Stimulated activated CD4-positive, alpha-beta T cell treated with anti-CD3 and anti-CD28 coated beads, Interleukin-1b, Interleukin-23, amount 100 ng/mL, for 24 hours (primary cell): Measurements from ENCODE around the gene RPSA.
A peak's percentile ranks its signal among the peaks of the same experiment; 100 is the strongest.
"Not testable (repeated sequence)": the region's sequence is repeated elsewhere in the genome, so short reads cannot be mapped to it uniquely, and the experiment has no call there.

Experiments used
- DNase-seq, 4 experiments: peaks; one replicate each; pipeline ENCODE4 v3.0.0-alpha.2; 2020; ENCODE audit warnings: low read depth in 4 of 4, low spot score in 1 of 4

RPSA gene

DNA sequence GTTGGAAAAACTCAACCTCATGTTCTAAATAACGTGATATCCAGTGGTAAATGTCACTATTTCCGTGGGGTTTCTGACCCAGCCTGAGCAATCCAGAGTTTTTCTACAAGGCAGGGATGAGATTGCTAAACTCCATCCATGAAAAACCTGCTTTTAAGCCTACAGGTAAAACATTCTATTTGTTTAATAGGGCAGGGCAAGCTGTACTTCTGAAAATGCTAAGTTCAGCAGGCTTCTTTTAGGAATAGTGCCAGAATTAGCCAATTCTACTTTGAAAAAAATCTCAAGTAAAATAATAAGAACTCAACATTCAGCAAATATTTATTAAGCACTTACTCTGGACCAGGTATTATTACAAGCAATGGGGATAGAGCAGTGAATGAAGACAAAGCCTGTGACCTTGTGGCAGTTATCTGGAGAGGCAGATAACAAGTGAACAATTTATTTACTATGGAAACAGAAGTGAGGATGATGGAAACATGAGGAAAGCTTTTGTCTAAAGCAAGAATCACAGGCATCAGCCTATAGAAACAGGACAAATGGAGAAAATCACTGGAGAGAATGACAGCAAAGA, 13.3 kb downstream of the RPSA start:
- DNase-seq: no peak

DNA sequence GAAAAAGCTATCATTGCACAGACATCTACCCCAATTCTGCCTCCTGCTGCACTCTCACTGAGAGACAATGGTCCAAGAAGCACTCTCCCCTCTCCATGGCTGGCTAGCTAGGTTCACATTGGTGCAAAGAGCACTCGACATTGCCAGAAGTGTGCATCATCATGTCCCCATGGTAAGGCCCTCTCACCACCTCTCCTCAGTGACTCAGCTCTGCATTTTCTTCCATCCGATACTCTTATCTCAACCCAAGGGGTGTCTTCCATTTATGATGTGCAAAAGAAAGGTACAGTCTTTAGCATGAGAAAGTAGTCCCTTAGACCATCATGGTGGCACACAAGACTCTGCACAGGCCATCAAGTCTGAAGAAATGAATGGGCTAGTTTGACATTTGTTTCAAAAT, 14.0 kb downstream of the RPSA start:
- no peak for DNase-seq

DNA sequence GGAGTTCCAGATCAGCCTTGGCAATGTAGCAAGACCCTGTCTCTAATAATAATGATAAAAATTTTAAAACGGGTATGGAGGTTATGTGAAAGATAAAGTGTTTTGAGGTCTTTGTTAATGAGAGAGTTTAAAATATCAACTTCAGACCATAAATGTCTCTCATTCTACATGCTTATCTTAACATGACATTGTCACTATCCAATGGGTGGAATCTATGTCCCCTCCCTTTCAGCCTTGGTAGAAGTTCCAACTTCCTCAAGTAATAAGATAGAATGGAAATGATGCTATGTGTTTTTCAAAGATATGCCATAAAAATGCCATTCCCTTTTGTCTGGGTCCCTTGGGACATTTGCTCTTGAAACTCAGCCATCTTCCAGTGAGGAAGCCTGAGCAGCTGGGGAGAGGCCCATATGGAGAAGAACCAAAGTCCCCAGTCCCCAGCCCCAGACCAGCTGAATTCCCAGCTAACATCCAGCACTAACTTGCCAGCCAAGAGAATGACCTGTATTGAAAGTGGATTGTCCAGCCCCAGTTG, 17.0 kb downstream of the RPSA start:
- DNase-seq: no peak

DNA sequence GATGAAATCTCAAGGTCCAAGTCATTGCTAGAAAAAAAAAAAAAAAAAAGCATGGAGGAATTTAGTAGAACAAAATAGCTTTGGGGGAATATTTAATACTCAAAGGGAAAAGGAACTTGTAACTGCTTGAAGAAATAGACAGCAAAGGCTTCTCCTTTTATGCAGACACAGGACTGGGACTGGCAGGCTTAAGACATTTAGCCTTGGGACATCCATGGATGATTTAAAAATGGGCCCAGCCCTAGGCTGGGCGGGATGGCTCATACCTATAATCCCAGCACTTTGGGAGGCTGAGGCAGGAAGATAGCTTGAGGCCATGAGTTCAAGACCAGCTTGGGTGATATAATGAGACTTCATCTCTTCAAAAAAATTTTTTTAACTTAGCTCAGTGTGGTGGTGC, 19.8 kb downstream of the RPSA start:
- no peak for DNase-seq

DNA sequence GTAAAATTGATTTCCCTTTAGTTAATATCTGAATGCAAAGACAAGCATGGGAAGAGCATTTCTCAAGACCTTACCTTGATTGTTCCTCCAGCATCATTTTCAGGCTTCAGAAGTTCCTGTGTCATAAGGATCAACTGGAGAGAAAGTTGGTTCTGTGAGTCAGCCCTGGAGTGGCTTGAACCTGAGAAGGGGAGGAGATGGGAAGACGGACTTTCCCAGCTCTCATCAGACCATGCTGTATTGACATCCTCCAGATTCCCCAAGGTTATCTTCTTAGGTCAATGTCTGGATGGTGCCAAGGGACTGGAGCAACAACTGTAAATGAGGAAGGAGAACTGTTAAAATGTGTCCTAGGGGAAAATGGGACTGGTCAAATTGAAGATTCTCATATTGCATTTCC, 21.0 kb downstream of the RPSA start:
- DNase-seq: no peak

DNA sequence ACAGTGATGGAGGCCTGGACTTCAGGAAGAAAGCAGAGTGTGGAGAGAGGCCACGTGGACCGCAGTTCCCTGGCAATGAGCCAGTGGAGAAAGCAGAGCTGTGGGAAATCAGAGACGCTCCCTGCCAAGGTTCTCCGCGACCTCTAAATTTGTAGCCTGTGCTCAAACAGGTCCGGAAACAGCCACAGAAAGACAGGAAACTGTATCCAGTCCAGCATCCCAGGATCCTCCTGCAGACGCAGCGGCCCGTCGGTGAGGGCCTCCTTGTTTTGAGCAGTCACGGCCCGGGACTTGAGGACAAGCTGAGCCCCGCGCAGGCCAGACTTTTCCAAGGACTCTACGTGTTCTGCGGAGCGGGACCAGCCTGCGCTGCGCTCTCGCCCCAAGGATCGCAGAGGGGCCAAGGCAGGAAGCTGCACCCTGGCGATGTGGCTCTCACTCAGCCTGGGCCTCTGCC, 22.3 kb downstream of the RPSA start:
- no peak for DNase-seq

DNA sequence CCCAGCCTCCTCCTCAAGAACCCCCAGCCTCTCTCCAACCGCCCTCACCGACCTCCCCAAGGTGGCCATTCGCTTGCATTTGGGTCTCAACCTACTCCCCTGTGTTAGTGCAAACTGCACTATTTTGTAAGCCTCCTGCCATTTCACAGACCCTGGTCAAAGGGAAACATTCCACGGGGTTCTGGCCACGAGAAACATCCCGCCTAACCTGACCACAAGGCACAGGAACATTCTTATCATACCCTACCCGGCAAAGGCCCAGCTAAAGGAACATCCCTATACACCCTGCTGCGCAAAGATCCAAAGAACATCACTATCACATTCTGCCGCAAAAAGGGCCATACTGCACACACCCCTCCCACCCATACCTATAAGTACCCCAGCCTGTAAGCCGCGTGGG, 22.9 kb downstream of the RPSA start:
- no peak for DNase-seq

DNA sequence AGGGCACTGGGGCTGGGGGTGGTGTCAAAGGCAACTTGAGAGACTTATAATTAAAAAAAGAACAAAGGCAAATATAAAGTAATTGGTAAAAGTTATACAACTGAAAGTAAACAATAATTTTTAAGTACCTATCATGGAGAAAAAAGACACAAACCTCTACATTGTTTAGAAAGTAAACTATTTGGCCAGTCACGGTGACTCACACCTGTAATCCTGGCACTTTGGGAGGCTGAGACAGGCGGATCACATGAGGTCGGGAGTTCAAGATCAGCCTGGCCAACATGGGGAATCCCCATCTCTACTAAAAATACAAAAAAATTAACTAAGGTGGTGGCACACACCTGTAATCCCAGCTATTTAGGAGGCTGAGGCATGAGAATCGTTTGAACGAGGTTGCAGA, 25.8 kb downstream of the RPSA start:
- DNase-seq: no peak

DNA sequence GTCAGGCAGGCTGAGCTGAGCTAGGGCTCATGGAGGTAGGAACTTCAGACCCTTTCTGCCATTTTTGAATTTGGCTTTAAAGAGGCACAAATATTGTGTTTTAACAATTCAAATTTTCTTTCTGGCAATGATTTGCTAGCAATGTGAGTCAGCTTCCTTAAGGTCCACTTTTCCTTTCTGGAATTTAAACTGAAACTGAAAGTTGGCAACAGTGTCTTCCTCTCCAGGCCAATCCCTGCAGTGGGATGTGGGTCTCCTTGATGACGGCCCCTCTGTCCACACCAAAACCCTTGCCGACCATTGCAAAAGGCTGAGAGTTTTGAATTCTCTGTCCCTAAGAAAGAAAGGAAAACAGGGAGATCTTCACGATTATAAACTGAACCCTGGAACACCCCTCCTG, 27.1 kb downstream of the RPSA start:
- no peak for DNase-seq

DNA sequence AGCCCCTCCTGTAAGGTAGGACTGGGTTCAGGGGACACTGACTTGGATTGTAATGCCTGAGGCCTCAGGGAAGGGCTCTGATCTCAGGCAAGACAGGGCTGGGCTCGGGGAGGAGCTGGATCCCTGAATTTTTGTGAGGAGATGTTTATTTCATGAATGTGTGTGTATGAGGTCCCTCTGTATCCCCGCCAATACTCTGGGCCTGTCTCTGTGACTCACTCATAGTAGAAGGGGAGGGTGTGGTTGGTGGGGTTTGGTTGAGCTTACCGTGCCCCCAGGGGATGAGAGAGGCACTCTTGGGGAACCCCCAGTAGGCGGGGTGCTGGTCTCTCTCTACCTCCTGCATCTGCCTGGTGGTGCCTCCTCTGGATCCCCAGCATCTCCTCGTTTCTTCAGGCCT, 28.1 kb downstream of the RPSA start:
- no peak for DNase-seq

DNA sequence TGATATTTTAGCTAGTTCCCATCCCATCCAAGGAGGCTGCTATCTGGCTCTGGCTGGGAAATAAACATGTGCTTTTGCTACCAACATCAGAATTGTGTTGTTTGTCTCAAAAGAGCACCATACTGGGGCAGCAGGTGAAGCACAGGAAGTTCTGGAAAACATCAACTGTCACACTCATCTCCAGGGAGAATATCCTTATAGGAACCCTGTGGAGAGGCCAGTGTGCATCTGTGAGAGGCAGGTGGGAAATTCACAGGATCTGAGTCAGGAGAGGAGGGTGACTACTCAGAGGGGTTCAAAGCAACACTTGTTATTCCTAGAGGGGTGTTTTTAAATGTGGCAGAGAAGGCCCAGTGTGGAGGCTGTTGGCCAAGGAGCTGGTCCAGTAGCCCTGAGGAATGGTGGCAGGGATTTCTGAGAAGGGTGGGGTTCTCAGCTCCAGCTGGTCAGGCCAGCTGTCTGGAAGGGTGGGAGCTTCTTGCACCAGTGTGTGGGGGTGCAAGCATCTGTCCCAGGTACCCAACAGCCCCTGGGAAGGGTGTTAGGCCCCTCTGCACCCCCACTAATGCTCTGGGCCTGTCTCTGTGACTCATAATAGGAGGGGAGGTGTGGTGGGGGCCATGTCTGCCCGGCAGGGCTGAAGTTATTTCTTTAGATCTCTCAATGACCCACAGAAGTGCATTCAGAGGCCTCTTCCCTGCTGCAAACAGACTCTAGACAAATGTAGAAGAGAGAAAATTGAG, 28.7 kb downstream of the RPSA start:
- DNase-seq: no peak

DNA sequence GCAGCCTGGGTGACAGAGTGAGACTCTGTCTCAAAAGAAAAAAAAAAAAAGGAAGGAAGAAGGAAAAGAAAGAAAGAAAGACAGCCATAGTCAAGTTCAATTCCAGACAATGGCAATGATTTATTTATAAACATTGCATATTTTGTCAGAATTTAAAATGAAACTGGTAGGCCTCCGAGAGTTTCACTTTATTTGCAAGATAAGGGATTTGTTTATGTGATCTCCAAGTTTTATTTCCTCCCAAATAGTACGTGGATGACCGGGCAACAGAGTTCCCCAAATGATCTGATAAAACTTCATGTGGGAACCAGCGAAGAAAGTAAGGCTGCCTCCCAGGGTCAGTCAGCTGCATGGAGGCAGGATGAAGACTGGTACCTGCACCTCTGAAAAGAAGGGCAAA, 32.4 kb downstream of the RPSA start:
- DNase-seq: no peak

DNA sequence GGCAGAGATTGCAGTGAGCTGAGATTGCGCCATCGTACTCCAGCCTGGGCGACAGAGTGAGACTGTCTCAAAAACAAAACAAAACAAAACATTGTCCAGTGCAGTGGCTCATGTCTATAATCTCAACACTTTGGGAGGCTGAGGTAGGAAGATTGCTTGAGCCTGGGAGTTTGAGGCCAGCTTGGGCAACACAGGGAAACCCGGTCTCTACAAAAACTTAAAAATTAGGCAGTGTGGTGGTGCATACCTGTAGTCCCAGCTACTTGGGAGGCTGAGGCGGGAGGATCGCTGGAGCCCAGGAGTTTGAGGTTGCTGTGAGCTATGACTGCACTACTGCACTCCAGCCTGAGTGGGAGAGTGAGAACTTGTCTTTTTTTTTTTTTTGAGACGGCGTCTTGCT, 33.8 kb downstream of the RPSA start:
- no peak for DNase-seq

DNA sequence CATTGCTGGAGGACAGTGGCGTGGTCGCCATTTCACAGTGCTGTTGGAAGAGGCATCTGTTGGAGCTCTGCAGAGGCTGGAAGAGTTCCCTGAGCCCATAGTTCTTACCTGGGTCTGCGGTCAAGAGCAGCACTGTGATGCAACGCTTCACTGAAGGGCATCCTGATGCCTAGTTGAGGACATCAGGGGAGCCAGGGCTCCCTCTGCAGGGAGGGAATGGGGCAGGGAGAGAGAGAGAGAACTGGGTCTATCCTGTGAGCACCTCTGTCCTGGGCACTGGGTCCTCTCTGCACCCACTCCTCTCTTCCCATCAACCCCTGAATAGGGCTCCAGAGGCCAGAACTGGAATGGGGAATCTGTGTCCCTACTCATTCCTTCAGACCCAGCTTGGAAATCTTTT, 37.0 kb downstream of the RPSA start:
- DNase-seq: no peak

DNA sequence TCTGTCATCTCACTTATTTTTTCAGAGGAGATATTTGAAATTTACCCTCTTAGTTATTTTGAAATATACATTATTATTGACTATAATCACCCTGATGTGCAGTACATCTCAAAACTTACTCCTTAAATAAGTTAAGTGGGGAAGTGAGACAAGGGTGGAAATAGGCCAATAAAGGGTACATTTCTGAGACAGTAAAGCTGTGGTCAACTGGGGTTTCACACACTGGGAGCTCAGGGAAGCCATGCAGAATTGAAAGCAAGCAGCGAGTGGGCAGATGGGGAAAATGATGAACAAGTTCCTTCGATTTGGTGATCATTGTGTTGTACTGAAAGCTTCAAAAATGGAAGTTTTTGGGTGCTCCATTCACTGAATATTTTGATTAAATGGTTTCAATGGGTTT, 39.4 kb downstream of the RPSA start:
- no peak for DNase-seq

DNA sequence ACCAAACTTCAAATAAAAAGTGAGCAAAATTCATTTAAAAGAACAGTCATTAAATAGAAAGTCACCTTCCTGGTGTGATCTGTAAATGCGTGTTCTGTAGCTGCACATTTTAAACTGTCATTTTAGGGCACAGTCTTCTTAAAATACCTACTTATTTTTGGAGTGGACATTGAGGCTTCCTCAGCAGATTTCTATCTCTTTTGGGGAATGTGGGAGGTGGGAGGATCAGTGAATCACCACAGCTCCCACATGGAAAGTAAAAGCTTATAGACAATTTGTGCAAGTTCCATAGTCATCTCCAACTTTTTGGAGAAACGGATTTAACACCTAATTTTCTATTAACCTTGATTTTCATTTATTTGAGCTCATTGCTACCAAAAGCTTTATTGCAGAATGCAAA, 39.9 kb downstream of the RPSA start:
- DNase-seq: no peak

DNA sequence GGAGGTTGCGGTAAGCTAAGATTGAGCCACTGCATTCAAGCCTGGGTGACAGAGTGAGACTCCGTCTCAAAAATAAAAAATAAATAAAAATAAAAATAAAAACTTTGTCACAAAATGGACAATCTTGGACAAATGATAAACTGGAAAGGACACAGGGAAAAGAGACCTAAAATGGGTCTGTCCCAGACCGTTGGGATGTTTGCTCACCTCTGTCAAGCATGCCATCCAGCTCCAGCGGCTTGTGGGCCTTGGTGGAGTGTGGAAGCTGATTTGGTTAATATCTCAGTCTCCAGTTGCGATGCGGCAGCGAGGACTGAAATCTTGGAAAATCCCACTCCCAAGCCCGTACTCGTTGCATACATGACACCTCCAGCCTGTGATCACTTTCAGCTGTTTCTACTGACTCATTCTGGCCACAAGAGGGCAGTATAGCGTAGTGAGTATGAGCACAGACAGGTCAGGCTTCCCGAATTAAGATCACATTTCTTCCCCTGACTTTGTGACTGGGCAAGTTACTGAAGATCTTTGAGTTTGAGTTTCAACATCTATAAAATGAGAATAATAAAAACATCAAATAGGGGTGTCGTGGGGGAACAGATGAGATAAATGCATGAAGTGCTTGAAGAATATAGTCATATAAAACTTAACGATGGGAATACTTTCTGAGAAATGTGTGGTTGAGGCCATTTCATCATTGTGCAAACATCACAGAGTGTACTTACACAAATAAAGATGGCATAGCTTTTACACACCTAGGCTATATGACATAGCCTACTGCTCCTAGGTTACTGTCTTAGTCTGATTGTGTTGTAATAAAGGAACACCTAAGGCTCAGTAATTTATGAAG, 41.3 kb downstream of the RPSA start:
- peak; percentile 26 to 45 (median 30) for DNase-seq

DNA sequence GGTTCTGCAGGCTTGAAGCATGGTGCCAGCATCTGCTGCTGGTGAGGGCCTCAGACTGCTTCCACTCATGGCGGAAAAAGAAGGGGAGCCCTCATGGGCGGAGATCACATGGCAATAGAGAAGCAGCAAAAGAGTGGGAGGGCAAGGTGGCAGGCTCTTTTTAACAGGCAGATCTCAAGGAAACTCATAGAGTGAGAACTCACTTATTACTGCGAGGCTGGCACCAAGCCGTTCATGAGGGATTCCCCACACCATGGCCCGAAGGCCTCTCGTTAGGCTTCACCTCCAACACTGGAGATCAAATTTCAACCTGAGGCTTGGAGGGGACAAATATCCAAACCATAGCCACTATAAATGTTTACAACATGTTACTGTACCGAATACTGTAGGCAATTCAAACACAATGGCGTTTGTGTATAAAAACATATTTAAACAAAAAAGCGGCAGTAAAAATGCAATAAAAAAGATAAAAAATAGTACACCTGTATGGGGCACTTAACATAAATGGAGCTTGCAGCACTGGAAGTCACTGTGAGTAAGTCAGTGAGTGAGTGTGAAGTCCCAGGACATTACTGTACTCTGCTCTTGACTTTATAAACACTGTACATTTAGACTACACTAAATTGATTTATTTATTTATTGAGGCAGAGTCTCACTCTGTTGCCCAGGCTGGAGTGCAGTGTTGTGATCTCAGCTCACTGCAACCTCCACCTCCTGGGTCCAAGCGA, 42.1 kb downstream of the RPSA start:
- no peak for DNase-seq

DNA sequence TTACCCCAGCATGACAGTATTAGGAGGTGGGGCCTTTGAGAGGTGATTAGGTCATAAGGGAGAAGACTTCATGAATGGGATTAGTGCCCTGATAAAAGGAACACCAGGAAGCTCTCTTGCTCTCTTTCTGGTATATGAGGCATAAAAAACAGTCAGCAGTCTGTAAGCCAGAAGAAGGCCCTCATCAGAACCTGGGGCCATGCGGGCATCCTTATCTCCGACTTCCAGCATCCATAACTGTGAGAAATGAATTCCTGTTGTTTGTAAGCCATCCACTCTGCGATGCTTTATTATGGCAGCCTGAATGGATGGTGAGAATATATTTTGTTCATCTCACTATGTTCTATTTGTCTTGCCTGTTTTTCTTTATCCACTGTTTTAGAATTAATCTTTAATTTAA, 43.3 kb downstream of the RPSA start:
- DNase-seq: no peak

DNA sequence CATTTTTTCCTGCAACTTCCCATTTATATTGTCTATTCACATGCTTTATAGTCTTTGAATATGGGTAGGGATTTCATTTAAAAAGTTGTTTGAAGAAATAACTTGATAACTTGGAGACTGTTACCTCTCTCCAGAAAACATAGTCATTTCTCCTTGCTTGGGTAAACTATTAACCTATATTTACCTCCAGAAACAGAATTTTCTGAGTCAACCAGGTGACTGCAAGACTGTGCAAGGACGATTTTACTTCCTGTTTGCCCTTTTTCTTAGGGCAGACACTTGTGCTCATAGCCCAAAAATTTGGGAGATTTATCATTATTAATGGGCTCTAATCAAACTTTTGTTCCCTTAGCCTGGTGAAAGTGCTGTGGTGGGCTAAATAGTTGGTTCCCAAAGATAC, 46.6 kb downstream of the RPSA start:
- DNase-seq: no peak

DNA sequence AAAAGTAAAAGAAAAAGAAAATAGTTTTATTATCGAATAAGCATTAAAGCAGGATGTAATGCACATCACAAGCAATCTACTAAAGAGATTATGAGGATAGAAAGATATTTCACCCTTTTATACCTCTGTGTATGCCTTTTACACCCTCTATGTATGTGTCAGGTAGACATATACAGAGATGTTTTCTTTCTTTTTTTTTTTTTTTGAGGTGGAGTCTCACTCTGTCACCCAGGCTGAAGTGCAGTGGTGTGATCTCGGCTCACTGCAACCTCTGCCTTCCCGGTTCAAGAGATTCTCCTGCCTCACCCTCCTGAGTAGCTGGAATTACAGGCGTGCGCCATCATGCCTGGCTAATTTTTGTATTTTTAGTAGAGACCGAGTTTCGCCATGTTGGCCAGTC, 47.4 kb downstream of the RPSA start:
- not testable (repeated sequence) for DNase-seq
